Lower leg skin (tissue), 4 donors: ENCODE data around the gene OR51T1. TPM values are rescaled to one million over a fixed set of nuclear protein-coding genes. Genes with fewer than 3 reads are reported as not detected.
"Not testable (repeated sequence)": the region's sequence is repeated elsewhere in the genome, so short reads cannot be mapped to it uniquely, and the experiment has no call there.

ENCODE experiments used
- DNase-seq, 2 donors: peaks; one replicate each; pipeline ENCODE4 v3.0.0-alpha.2; 2019; ENCODE audit warnings: low spot score in 2 of 2
- H3K4me3 ChIP-seq: fragments of 200-600 bp; sonication (generic); 2 replicates; pipeline ENCODE4 v1.5.1; 2017; ENCODE audit warnings: mild to moderate bottlenecking, low read depth; ENCODE audit not compliant: poor library complexity, severe bottlenecking
- POLR2A ChIP-seq, 2 donors: fragments of 450-650 bp; IDR thresholded peaks; one replicate each; pipeline ENCODE4 v1.6.1; 2016 to 2017; ENCODE audit warnings: antibody characterized with exemption in 2 of 2, mild to moderate bottlenecking in 1 of 2, moderate library complexity in 1 of 2
- WGBS, 2 donors: methylation state at CpG; one replicate each; pipeline ENCODE4 v1.1.5; 2018; 5-methylcytosine and 5-hydroxymethylcytosine counted together
- intact Hi-C: fragments of 100-400 bp; cut with DNase I; formaldehyde crosslinking; loops from one replicate; pipeline ENCODE4 v1.15.0; 2023; ENCODE audit warnings: low total_unique reads
- total RNA-seq, 4 donors: library from RNA; depleted of rRNA; stranded (reverse); fragments of >200 nt; gene quantifications; one replicate each; pipeline ENCODE4 v1.1.0, GENCODE V29; 2016
- TF ChIP-seq, protein P1 (sequence below), 3 donors: fragments of 450-650 bp; IDR thresholded peaks; one replicate each; pipeline ENCODE4 v1.5.1; 2016; ENCODE audit warnings: antibody characterized with exemption in 3 of 3, mild to moderate bottlenecking in 3 of 3, moderate library complexity in 2 of 3

The OR51T1 gene, protein sequence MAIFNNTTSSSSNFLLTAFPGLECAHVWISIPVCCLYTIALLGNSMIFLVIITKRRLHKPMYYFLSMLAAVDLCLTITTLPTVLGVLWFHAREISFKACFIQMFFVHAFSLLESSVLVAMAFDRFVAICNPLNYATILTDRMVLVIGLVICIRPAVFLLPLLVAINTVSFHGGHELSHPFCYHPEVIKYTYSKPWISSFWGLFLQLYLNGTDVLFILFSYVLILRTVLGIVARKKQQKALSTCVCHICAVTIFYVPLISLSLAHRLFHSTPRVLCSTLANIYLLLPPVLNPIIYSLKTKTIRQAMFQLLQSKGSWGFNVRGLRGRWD
- not detected for total RNA-seq

DNA sequence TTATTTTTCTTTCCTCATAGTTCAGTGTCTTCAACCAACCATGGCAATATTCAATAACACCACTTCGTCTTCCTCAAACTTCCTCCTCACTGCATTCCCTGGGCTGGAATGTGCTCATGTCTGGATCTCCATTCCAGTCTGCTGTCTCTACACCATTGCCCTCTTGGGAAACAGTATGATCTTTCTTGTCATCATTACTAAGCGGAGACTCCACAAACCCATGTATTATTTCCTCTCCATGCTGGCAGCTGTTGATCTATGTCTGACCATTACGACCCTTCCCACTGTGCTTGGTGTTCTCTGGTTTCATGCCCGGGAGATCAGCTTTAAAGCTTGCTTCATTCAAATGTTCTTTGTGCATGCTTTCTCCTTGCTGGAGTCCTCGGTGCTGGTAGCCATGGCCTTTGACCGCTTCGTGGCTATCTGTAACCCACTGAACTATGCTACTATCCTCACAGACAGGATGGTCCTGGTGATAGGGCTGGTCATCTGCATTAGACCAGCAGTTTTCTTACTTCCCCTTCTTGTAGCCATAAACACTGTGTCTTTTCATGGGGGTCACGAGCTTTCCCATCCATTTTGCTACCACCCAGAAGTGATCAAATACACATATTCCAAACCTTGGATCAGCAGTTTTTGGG lies at the start of gene OR51T1:
TSS of gene OR51T1 (plus strand) at position 41 of the 641 bp plus-strand sequence. CDS start at position 41, 0 bp downstream.
- intact Hi-C loops: no loop called here
- WGBS, 2 donors: 73 to 88% methylated on average over 8 of the region's 8 CpGs
- TF ChIP-seq POLR2A (IDR thresholded peaks at IDR 0.05): no peak
- TF ChIP-seq, protein P1, sequence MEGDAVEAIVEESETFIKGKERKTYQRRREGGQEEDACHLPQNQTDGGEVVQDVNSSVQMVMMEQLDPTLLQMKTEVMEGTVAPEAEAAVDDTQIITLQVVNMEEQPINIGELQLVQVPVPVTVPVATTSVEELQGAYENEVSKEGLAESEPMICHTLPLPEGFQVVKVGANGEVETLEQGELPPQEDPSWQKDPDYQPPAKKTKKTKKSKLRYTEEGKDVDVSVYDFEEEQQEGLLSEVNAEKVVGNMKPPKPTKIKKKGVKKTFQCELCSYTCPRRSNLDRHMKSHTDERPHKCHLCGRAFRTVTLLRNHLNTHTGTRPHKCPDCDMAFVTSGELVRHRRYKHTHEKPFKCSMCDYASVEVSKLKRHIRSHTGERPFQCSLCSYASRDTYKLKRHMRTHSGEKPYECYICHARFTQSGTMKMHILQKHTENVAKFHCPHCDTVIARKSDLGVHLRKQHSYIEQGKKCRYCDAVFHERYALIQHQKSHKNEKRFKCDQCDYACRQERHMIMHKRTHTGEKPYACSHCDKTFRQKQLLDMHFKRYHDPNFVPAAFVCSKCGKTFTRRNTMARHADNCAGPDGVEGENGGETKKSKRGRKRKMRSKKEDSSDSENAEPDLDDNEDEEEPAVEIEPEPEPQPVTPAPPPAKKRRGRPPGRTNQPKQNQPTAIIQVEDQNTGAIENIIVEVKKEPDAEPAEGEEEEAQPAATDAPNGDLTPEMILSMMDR (IDR thresholded peaks at IDR 0.05): no peak
- H3K4me3 ChIP-seq: no peak within 1 kb of the TSS
- DNase-seq: no peak

DNA sequence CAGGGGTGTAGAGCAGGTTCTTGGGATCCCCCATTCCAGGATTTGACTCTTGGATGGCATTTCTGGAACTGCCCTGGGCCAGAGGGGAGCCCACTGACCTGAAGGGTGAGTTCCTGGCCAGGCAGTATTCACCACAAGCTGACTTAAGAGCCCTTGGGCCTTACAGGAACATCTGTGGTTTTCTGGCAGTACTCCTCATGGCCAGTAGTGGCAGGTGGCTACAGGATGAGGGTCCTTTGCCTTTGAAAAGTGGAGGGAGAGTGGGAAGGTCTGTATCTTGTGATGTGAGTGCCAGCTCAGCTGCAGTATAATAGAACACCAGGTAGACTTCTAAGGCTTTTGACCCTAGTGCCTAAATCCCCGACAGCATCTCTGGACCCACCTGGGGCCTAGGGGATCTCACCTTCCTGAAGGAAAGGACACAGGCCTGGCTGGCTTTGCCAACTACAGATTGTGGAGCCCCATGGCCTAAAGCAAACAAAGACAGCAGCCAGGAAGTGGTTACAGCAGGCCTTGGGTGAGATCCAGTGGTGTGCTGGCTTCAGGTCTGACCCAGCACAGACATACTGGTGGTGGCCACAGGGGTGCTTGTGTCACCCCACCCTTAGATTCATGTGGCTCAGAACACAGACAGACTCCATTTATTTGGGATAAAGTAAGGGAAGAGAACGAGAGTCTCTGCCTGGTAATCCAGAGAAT lies 41.7 kb upstream of the OR51T1 start:
- intact Hi-C loops: no loop called here
- no peak overlapping the region for H3K4me3 ChIP-seq
- no peak for DNase-seq
- no peak for TF ChIP-seq POLR2A (IDR thresholded peaks at IDR 0.05)
- TF ChIP-seq, protein P1 (IDR thresholded peaks at IDR 0.05): no peak
- 83 to 93% methylated on average over 2 of the region's 2 CpGs for WGBS, 2 donors

DNA sequence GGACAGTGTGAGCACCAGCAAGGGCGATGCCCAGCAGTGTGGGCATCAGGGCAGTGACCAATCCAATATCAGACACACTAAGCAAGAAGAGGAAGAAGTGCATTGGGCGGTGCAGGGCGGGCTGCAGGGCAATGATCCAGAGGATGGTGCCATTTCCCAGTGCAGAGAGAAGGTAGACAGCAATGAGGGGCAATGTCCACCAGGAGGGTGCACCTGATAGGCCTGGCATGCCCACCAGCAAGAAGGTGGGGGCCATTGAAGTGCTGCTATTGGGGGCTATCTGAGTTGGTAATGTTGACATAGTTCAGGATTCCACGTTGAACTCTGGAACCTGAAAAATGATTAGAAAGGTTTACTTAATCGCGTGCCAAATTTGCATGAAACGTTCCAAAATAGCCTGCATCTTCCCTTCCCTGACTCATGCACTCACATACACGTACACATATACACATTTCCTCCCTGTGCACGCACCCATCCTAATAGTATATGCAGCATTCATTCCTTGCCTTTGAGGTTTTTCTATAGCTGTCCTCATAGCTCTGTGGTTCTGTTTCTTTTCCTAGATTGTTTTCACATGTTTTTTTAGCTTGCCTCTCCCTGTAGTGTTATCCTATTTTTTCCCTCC lies 32.7 kb upstream of the OR51T1 start, which contains the start of gene OR51S1:
TSS of gene OR51S1 (minus strand) at position 301 of the 625 bp plus-strand sequence. CDS start at position 301, 0 bp downstream.
- H3K4me3 ChIP-seq: no peak within 1 kb of the TSS
- no peak for DNase-seq
- 75 to 78% methylated on average over 9 of the region's 9 CpGs for WGBS, 2 donors
- TF ChIP-seq, protein P1 (IDR thresholded peaks at IDR 0.05): no peak
- no peak for TF ChIP-seq POLR2A (IDR thresholded peaks at IDR 0.05)
- intact Hi-C loops: no loop called here

DNA sequence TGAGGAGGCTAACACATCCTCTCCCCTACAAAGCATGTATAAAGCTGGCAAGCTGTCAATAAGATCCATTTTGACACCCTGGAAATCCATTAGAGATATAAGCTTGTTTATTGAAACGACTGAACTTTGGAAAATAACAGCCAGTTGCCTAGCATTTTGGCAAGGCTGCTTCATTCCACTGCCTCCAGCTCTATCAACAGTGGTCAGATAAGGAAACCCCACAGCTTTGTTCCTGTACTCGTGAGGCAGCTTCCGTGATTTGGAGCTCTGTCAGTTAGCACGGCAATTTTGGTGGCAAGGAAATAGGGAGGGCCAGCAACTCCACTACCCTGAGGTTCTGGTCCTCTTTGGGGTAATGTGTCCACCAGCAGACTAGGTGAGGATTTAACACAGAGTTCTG lies 30.7 kb upstream of the OR51T1 start:
- intact Hi-C loops: no loop called here
- H3K4me3 ChIP-seq: no peak overlapping the region
- TF ChIP-seq, protein P1 (IDR thresholded peaks at IDR 0.05): no peak
- TF ChIP-seq POLR2A (IDR thresholded peaks at IDR 0.05): no peak
- DNase-seq: no peak
- WGBS, 2 donors: 28 to 36% methylated on average over 4 of the region's 4 CpGs

DNA sequence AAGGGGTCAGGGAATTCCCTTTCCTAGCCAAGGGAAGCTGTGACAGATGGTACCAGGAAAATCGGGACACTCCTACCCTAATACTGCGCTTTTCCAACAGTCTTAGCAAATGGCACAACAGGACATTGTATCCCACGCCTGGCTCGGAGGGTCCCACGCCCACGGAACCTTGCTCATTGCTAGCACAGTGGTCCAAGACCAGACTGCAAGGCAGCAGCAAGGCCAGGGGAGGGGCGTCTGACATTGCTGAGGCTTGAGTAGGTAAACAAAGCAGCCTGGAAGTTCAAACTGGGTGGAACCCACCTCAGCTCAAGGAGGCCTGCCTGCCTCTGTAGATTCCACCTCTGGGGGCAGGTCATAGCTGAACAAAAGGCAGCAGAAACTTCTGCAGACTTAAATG lies 27.4 kb upstream of the OR51T1 start:
- WGBS, 2 donors: 86 to 87% methylated on average over 7 of the region's 7 CpGs
- intact Hi-C loops, H3K4me3 ChIP-seq, DNase-seq: not testable (repeated sequence)
